ENCODE results near the gene CGREF1. TPM values are rescaled to one million over a fixed set of nuclear protein-coding genes. Genes with fewer than 3 reads are reported as not detected.

The CGREF1 gene
- total and polyA plus RNA-seq, 7 donors = 0.68 to 2.6 (median 1.1) TPM; not detected in 2

- no peaks in the 10 kb centered on the region for H3K4me1 ChIP-seq
- H3K27me3 ChIP-seq = peaks cover 0 to 6% (median 0%) of the 10 kb centered on the region in 3 donors
- TF ChIP-seq EP300 (IDR thresholded peaks at IDR 0.05) = no peak
- H3K9me3 ChIP-seq = no peaks in the 10 kb centered on the region
- WGBS, 2 donors = 37 to 70% methylated on average over 2 of the region's 2 CpGs
- intact Hi-C loops (cut with DNase I) = no loop called here
- H3K27ac ChIP-seq = no peak overlapping the region
- no peak for DNase-seq
- no peaks in the 10 kb centered on the region for H3K36me3 ChIP-seq
- no peak overlapping the region for H3K4me3 ChIP-seq
Observed at GRCh38 chr2:27152796-27153464, 34.0 kb upstream of the CGREF1 start.

- Histone ChIP-seq H3K27ac (no peak overlapping the region), H3K27me3 (peaks cover 0 to 6% (median 0%) of the 10 kb centered on the region in 3 donors), H3K36me3 (no peaks in the 10 kb centered on the region), H3K4me3 (no peak overlapping the region), H3K4me1 (no peaks in the 10 kb centered on the region), H3K9me3 (no peaks in the 10 kb centered on the region)
- no peak for DNase-seq
- TF ChIP-seq POLR2AphosphoS5 (IDR thresholded peaks at IDR 0.05) = no peak
- TF ChIP-seq EP300 (IDR thresholded peaks at IDR 0.05) = no peak
- TF ChIP-seq, protein P1, sequence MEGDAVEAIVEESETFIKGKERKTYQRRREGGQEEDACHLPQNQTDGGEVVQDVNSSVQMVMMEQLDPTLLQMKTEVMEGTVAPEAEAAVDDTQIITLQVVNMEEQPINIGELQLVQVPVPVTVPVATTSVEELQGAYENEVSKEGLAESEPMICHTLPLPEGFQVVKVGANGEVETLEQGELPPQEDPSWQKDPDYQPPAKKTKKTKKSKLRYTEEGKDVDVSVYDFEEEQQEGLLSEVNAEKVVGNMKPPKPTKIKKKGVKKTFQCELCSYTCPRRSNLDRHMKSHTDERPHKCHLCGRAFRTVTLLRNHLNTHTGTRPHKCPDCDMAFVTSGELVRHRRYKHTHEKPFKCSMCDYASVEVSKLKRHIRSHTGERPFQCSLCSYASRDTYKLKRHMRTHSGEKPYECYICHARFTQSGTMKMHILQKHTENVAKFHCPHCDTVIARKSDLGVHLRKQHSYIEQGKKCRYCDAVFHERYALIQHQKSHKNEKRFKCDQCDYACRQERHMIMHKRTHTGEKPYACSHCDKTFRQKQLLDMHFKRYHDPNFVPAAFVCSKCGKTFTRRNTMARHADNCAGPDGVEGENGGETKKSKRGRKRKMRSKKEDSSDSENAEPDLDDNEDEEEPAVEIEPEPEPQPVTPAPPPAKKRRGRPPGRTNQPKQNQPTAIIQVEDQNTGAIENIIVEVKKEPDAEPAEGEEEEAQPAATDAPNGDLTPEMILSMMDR (IDR thresholded peaks at IDR 0.05) = no peak
- TF ChIP-seq POLR2A (IDR thresholded peaks at IDR 0.05) = no peak
- WGBS, 2 donors = 76 to 87% methylated on average over 8 of the region's 8 CpGs
- intact Hi-C loops (cut with DNase I) = no loop called here
Observed at GRCh38 chr2:27152102-27152795, 33.3 kb upstream of the CGREF1 start.

GRCh38 chr2:27150639-27151230 is 31.8 kb upstream of the CGREF1 start:
- Histone ChIP-seq H3K36me3 (no peaks in the 10 kb centered on the region), H3K4me3 (no peak overlapping the region), H3K27ac (no peak overlapping the region), H3K4me1 (no peaks in the 10 kb centered on the region), H3K27me3 (peaks cover 0 to 6% (median 0%) of the 10 kb centered on the region in 3 donors), H3K9me3 (no peaks in the 10 kb centered on the region)
- no peak for DNase-seq
- WGBS, 2 donors = 87 to 93% methylated on average over 8 of the region's 8 CpGs
- TF ChIP-seq POLR2A (IDR thresholded peaks at IDR 0.05) (no peak), EP300 (IDR thresholded peaks at IDR 0.05) (no peak), POLR2AphosphoS5 (IDR thresholded peaks at IDR 0.05) (no peak)
- TF ChIP-seq, protein P1 (IDR thresholded peaks at IDR 0.05) = no peak
- intact Hi-C loops (cut with DNase I) = no loop called here

DNA sequence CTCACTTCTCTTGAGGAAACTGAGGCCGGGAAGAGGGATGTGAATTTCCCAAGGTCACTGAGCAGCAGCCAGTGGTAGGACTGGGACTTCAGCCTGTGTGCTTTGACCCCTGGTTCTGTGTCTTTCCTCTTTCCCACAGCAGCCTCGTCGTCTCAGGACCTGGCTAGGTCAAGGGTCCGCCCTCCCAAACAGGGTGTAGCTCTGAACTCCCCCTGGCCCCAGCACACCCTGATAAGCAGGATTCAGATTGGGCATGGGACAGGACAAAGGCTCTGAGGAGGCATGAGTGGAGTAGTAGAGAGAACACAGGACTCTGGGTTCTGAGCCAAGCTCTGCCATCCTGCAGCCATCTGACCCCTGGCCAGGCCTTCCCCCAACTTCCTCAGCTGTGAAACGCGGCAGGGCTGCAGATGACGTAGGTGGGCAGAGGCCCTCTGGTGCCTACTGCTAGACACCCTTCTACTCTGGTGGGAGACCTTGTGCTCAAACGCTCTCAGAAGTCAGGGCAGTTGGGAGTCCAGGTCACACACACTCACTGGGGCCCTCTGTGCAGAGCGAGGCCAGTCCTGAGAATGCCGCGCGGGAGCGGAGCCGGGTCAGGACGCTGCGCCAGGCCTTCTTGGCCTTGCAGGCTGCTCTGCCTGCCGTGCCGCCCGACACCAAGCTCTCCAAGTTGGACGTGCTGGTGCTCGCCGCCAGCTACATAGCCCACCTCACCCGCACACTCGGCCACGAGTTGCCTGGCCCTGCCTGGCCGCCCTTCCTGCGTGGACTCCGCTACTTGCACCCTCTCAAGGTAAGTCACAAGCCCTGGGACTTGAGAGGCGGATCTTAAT is 30.9 kb upstream of the CGREF1 start:
- peak; percentile 26 for DNase-seq
- H3K36me3 ChIP-seq = no peaks in the 10 kb centered on the region
- intact Hi-C loops (cut with DNase I) = no loop called here
- TF ChIP-seq, protein P1 (IDR thresholded peaks at IDR 0.05) = no peak
- no peak for TF ChIP-seq EP300 (IDR thresholded peaks at IDR 0.05)
- no peak for TF ChIP-seq POLR2AphosphoS5 (IDR thresholded peaks at IDR 0.05)
- TF ChIP-seq POLR2A (IDR thresholded peaks at IDR 0.05) = no peak
- H3K4me3 ChIP-seq = no peak overlapping the region
- no peaks in the 10 kb centered on the region for H3K4me1 ChIP-seq
- 93% methylated on average over 29 of the region's 29 CpGs for WGBS, 2 donors
- H3K27me3 ChIP-seq = peaks cover 0 to 6% (median 0%) of the 10 kb centered on the region in 3 donors
- no peak overlapping the region for H3K27ac ChIP-seq
- no peaks in the 10 kb centered on the region for H3K9me3 ChIP-seq

Data from sigmoid colon (tissue), 7 donors.